Measurements from ENCODE around the gene CLK2.
A peak's percentile ranks its signal among the peaks of the same experiment; 100 is the strongest.

The CLK2 gene

GRCh38 chr1:155277070-155277901 is 4.0 kb upstream of the CLK2 start, which contains the start of gene HCN3:
TSS of gene HCN3 (plus strand) at chr1:155277463. CDS start at chr1:155277591, 128 bp downstream.
- H3K4me3 ChIP-seq (ENCODE audit: low read depth, low read length): peak within 1 kb of the TSS; percentile 70
- TF ChIP-seq, protein P1, sequence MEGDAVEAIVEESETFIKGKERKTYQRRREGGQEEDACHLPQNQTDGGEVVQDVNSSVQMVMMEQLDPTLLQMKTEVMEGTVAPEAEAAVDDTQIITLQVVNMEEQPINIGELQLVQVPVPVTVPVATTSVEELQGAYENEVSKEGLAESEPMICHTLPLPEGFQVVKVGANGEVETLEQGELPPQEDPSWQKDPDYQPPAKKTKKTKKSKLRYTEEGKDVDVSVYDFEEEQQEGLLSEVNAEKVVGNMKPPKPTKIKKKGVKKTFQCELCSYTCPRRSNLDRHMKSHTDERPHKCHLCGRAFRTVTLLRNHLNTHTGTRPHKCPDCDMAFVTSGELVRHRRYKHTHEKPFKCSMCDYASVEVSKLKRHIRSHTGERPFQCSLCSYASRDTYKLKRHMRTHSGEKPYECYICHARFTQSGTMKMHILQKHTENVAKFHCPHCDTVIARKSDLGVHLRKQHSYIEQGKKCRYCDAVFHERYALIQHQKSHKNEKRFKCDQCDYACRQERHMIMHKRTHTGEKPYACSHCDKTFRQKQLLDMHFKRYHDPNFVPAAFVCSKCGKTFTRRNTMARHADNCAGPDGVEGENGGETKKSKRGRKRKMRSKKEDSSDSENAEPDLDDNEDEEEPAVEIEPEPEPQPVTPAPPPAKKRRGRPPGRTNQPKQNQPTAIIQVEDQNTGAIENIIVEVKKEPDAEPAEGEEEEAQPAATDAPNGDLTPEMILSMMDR (IDR thresholded peaks at IDR 0.05; ENCODE audit: low read depth, low read length): peak; percentile 17; the same call in 1 of the 2 replicates

DNA sequence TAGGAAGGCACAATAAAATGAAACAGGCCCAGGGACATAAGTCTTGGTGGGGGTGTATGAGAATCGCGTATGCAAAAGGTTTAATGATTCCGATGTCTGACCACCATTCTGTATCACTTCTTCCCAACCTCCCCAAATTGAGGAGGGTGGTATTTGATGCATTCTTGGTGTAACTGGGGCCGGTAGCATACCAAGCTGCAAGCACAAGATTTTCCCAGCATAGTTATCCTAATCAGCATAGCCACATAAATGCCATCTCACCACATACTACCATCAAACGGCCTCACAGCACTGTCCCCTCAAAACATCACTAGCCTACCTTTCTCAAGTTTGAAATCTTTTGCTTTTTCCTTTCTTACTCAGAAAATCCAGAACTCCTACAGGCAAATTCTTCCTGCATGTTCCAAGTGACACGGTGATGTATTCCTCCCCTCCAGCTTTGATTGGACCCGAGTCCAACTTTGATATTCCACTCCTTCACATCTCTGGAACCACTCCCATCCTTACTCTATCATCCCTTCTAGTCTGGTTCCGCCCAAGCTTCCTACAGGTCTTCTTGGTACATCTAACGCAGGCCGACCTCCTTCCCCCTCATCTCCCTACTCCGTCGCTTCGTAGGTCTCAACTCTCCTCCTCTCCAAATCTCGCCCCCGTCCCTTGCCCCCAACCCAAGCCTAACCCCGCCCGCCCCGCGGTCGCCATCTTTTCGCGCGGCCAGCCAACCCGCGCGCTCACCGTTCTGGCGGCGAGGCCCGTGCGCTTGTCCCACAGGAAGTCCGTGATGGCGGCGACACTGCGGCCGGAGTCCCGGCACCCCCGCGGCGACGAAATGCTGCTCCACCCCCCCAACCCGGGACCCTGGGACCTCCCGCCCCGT is 600 bp downstream of the CLK2 start:
- TF ChIP-seq, protein P1 (IDR thresholded peaks at IDR 0.05; ENCODE audit: low read depth, low read length): no peak
- peak overlapping the region; percentile 85 for H3K4me3 ChIP-seq (ENCODE audit: low read depth, low read length)

DNA sequence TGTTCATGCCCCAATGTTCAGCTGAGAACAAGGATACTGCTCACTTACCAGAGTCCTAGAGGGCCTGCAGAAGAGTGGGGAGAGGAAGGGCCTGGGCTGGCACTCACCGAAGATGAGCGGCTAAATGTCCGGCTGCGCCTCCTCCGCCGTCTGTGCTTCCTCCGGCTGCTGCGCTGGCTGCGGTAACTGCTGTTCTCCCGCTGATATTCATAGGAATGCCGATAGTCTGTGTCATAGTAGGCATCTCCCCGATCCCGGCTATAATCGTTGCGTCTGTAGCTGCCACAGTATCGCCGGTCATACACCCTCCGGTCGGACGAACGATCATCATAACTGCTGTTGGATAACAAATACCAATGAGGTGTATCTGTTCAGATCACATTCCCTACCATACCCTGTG is 3.9 kb downstream of the CLK2 start:
- H3K4me3 ChIP-seq (ENCODE audit: low read depth, low read length): no peak overlapping the region
- TF ChIP-seq, protein P1 (IDR thresholded peaks at IDR 0.05; ENCODE audit: low read depth, low read length): no peak

DNA sequence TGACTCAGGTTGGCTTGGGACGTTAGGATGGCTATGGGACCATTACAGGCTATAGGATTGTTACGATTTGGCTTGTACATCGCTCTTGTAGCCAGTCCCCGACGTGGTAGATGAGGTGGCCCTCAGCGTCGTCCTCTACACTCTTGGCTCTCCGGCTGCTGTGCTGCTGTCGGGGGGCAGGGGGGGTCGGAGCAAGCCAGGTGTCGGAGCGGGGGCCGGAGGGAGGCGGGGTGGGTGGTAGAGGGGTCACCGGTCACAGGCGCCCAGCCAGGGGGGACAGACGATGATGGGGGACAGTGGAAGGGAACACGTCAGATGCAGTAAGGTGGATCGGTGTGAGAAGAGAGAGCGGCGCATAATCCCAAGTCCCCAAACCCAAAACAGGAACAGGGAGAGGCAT is 4.7 kb downstream of the CLK2 start:
- TF ChIP-seq, protein P1 (IDR thresholded peaks at IDR 0.05; ENCODE audit: low read depth, low read length): no peak
- H3K4me3 ChIP-seq (ENCODE audit: low read depth, low read length): no peak overlapping the region

GRCh38 chr1:155267373-155267772 is 5.9 kb downstream of the CLK2 start:
- TF ChIP-seq, protein P1 (IDR thresholded peaks at IDR 0.05; ENCODE audit: low read depth, low read length): no peak
- no peak overlapping the region for H3K4me3 ChIP-seq (ENCODE audit: low read depth, low read length)

GRCh38 chr1:155266553-155266952 is 6.8 kb downstream of the CLK2 start:
- H3K4me3 ChIP-seq (ENCODE audit: low read depth, low read length): no peak overlapping the region
- TF ChIP-seq, protein P1 (IDR thresholded peaks at IDR 0.05; ENCODE audit: low read depth, low read length): no peak

Data from WI38 (cell line).